Pancreas (tissue), 10 donors: ENCODE measurements around the gene TBC1D22B. TPM values are rescaled to one million over a fixed set of nuclear protein-coding genes. Genes with fewer than 3 reads are reported as not detected.

ENCODE experiments used
- ATAC-seq, 4 donors: fragments of 200-7000 bp; cut with Tn5 transposase; one replicate each; pipeline versions ENCODE4 v1.8.0 to v1.9.1; 2020; ENCODE audit warnings: mild to moderate bottlenecking in 4 of 4, moderate library complexity in 4 of 4
- DNase-seq, 6 donors: peaks; one replicate each; pipeline ENCODE4 v3.0.0-alpha.2; 2020
- FAIRE-seq: peaks from 2 replicates; lab custom pipeline; 2012; peaks lifted over from hg19 to GRCh38; lab: Jason Lieb, UNC
- H3K27ac ChIP-seq, 4 donors: fragments of 200-600 bp; sonication (generic); 1 replicate in 3 of 4; 2 replicates in 1 of 4; pipeline versions ENCODE4 v1.5.0 to v1.8.0; 2020
- H3K27me3 ChIP-seq, 4 donors: fragments of 200-600 bp; one replicate each; pipeline ENCODE4 v1.8.0; 2021
- H3K36me3 ChIP-seq, 3 donors: fragments of 200-600 bp; sonication (generic) in 1 of 3; one replicate each; pipeline versions ENCODE4 v1.5.0 to v1.8.0; 2020 to 2021
- H3K4me1 ChIP-seq, 3 donors: fragments of 200-600 bp; one replicate each; pipeline ENCODE4 v1.8.0; 2021
- H3K4me3 ChIP-seq, 4 donors: fragments of 200-600 bp; sonication (generic) in 2 of 4; one replicate each; pipeline versions ENCODE4 v1.5.0 to v1.8.0; 2020 to 2021
- H3K9me3 ChIP-seq, 4 donors: fragments of 200-600 bp; one replicate each; pipeline ENCODE4 v1.8.0; 2021
- WGBS, 2 donors: extraction: QIAGEN DNeasy Blood & Tissue Kit; methylation state at CpG; one replicate each; pipeline ENCODE4 v1.1.7; 2013; 5-methylcytosine and 5-hydroxymethylcytosine counted together
- intact Hi-C, 3 donors: fragments of 100-400 bp; cut with DNase I; formaldehyde crosslinking; loops; one replicate each; pipeline versions ENCODE4 v1.11.1 to v1.14.2; 2022
- polyA plus RNA-seq, 2 donors: library from polyadenylated mRNA; stranded (reverse); fragments of 200-250 nt; gene quantifications; one replicate each; pipeline ENCODE4 v1.2.3, GENCODE V29; 2013
- total RNA-seq, 6 donors: library from RNA; stranded (reverse); fragmentation: NEBNext Ultra II Directional in 4 of 6; extraction: Animal tissue kit (Norgen Biotek cat#: 25700) in 4 of 6; gene quantifications; one replicate each; pipeline versions ENCODE4 v1.2.1 to v1.2.4, GENCODE V29; 2021 to 2023
- TF ChIP-seq, protein P1 (sequence below), 4 donors: fragments of 200-600 bp; sonication (generic) in 3 of 4; IDR thresholded peaks; one replicate each; pipeline versions ENCODE4 v1.5.0 to v1.8.0; 2021; ENCODE audit warnings: antibody characterized with exemption in 4 of 4
- donor health status: healthy with polysubstance abuse.
- donor health status: DM: no; HTN: no; CAD: no; lungs with moderate emphysema.
- donor health status: DM: no; HTN: no; CAD: no.
- donor health status: control.
- donor health status: control.
- donor health status: Bipolar disorder and iron deficiency.
- donor health status: DM: yes; HTN: yes; CAD: no.
- donor health status: DM: no; HTN: no; CAD: no.
- donor health status: DM: no; HTN: no; CAD: no.
- donor health status: DM: yes; HTN: yes; CAD: no.

TBC1D22B gene
- total and polyA plus RNA-seq, 8 donors = 4.3 to 9.0 (median 6.0) TPM

DNA sequence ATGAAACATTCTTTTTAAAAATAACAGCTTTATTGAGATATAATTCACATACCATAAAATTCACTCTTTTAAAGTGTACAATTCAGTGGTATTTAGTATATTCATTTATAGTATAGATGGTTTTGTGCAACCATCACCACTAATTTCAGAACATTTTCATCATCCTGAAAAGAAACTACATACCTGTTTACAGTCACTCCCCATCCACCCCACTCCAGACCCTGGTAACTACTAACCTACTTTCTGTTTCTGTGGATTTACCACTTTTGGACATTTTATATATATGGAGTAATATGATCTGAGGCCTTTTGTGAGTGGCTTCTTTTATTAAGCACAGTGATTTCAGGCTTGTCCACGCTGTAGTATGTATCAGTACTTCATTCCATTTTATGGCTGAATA lies 2.9 kb downstream of the TBC1D22B start:
- no peaks in the 10 kb centered on the region for H3K36me3 ChIP-seq
- H3K4me1 ChIP-seq = peaks cover 11 to 38% (median 32%) of the 10 kb centered on the region in 3 donors
- TF ChIP-seq, protein P1, sequence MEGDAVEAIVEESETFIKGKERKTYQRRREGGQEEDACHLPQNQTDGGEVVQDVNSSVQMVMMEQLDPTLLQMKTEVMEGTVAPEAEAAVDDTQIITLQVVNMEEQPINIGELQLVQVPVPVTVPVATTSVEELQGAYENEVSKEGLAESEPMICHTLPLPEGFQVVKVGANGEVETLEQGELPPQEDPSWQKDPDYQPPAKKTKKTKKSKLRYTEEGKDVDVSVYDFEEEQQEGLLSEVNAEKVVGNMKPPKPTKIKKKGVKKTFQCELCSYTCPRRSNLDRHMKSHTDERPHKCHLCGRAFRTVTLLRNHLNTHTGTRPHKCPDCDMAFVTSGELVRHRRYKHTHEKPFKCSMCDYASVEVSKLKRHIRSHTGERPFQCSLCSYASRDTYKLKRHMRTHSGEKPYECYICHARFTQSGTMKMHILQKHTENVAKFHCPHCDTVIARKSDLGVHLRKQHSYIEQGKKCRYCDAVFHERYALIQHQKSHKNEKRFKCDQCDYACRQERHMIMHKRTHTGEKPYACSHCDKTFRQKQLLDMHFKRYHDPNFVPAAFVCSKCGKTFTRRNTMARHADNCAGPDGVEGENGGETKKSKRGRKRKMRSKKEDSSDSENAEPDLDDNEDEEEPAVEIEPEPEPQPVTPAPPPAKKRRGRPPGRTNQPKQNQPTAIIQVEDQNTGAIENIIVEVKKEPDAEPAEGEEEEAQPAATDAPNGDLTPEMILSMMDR (IDR thresholded peaks at IDR 0.05) = no peak
- DNase-seq (no peak), FAIRE-seq (no peak), ATAC-seq (no peak)
- H3K27ac ChIP-seq = no peak overlapping the region
- H3K27me3 ChIP-seq = no peaks in the 10 kb centered on the region
- no peak overlapping the region for H3K4me3 ChIP-seq
- H3K9me3 ChIP-seq = no peaks in the 10 kb centered on the region
- WGBS, 2 donors = 97% methylated on average over 1 of the region's 1 CpG
- intact Hi-C loops = no loop called here

DNA sequence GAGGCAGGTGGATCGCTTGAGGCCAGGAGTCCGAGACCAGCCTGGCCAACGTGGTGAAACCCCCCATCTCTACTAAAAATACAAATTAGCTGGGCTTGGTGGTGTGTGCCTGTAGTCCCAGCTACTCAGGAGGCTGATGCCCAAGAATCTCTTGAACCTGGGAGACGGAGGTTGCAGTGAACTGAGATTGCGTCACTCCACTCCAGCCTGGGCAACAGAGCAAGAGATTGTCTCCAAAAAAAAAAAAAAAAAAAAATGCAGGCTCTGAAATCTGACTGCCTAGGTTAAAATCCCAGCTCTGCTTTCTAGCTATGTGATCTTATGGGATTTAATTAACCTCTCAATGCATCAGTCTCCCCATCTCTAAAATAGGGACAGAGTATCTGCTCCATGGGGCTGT lies 3.6 kb downstream of the TBC1D22B start:
- 91% methylated on average over 5 of the region's 5 CpGs for WGBS, 2 donors
- intact Hi-C loops = no loop called here
- DNase-seq (no peak), ATAC-seq (no peak), FAIRE-seq (no peak)
- Histone ChIP-seq H3K27ac (no peak overlapping the region), H3K9me3 (no peaks in the 10 kb centered on the region), H3K4me1 (peaks cover 11 to 40% (median 32%) of the 10 kb centered on the region in 3 donors), H3K4me3 (no peak overlapping the region), H3K27me3 (no peaks in the 10 kb centered on the region), H3K36me3 (no peaks in the 10 kb centered on the region)
- TF ChIP-seq, protein P1 (IDR thresholded peaks at IDR 0.05) = no peak

DNA sequence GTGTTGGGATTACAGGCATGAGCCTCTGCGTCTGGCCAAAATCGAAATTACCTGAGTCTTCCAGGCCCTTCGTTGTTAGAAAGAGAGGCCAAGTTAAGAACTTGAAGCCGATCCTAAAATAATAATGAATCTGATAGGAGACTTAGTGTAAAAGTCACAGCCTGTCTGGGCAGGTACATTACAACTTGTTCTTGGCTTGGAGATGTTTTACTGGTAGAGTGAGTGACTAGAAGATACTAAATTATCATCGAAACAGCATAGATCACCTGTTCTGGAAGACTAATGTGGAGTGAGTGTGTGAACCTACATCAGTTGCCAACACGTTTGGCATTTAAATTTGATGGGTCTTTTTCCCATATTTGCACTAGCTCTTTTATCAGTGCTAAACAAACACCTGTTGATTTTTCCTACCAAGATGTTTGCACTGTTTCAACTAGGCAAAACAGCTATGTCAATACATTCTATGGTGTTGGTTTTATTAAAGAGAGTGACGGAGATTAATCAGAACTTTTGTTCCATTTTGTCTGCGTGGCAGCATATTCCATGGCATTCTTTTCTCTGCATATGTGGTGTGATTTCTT lies 5.0 kb downstream of the TBC1D22B start:
- Histone ChIP-seq H3K4me1 (peaks cover 11 to 40% (median 28%) of the 10 kb centered on the region in 3 donors), H3K27ac (peak overlapping the region in 3 of 4 donors; percentile 14 to 45 (median 36)), H3K9me3 (no peaks in the 10 kb centered on the region), H3K36me3 (no peaks in the 10 kb centered on the region), H3K4me3 (no peak overlapping the region), H3K27me3 (no peaks in the 10 kb centered on the region)
- intact Hi-C loops = no loop called here
- ATAC-seq (peak; percentile 54 to 73 (median 62)), DNase-seq (no peak), FAIRE-seq (no peak)
- WGBS, 2 donors = 10 to 15% methylated on average over 8 of the region's 8 CpGs
- TF ChIP-seq, protein P1 (IDR thresholded peaks at IDR 0.05) = no peak

DNA sequence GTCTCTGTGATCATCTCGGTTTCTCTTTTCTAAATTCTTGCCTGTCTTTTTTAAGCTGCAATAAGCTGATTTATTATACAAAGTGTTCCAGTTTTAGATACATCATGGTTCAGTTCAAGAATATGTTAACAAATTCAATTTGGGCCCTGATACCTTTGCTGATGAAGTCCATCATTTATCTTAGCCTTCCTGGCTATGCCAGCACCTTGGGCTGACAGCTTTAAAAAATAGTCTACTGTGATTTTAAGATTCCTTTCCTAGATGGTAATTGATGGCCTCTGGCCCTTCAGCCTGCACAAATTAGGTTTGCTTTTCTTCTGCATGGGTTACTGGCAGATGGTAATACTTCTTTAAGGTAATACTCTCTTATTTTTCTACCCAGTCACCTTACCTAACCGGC lies 7.4 kb downstream of the TBC1D22B start:
- H3K4me1 ChIP-seq = peaks cover 10 to 29% (median 17%) of the 10 kb centered on the region in 3 donors
- TF ChIP-seq, protein P1 (IDR thresholded peaks at IDR 0.05) = no peak
- H3K27ac ChIP-seq = no peak overlapping the region
- no peaks in the 10 kb centered on the region for H3K9me3 ChIP-seq
- peak in 2 of 4 donors; percentile 14 to 26 for ATAC-seq
- H3K27me3 ChIP-seq = no peaks in the 10 kb centered on the region
- no peak overlapping the region for H3K4me3 ChIP-seq
- 66 to 75% methylated on average over 2 of the region's 2 CpGs for WGBS, 2 donors
- intact Hi-C loops = no loop called here
- H3K36me3 ChIP-seq = no peaks in the 10 kb centered on the region
- FAIRE-seq = no peak
- DNase-seq = no peak

DNA sequence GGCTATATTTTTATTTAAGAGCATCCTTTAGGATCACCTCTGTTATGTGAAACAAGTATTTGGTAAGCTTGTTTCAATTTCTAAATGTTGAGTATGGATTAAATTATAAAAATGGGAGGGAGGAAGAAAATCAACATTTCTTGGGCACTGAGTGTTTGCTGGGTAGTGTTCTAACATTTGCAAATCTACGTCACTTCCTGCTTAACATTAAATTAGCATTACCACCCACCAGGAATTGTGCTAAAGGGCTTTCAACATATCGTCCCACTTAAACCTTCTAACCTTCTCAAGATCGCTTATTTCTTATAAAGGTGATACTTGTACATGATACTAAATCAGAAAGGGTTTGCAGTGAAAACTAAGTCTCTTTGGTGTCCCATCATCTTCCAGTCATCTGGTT lies 8.3 kb downstream of the TBC1D22B start:
- Histone ChIP-seq H3K27me3 (no peaks in the 10 kb centered on the region), H3K36me3 (no peaks in the 10 kb centered on the region), H3K4me1 (peaks cover 8 to 23% (median 17%) of the 10 kb centered on the region in 3 donors), H3K4me3 (no peak overlapping the region), H3K9me3 (no peaks in the 10 kb centered on the region), H3K27ac (no peak overlapping the region)
- WGBS, 2 donors = 89 to 90% methylated on average over 3 of the region's 3 CpGs
- TF ChIP-seq, protein P1 (IDR thresholded peaks at IDR 0.05) = no peak
- no peak for ATAC-seq
- DNase-seq = no peak
- FAIRE-seq = no peak
- intact Hi-C loops = no loop called here
